T-helper 2 cell treated with Interferon-gamma antibody and Interleukin-4, amounts not matched to agents 5 μg/mL and 100 μg/mL, for 36 hours (primary cell): Measurements from ENCODE around the gene WRAP73.

Experiments used
- DNase-seq: peaks from one replicate; pipeline ENCODE4 v3.0.0; 2021; ENCODE audit warnings: low spot score
- H3K27ac Mint-ChIP-seq: one replicate; pipeline ENCODE4 v1.8.0; 2021; ENCODE audit warnings: mild to moderate bottlenecking, mixed read lengths
- H3K27me3 Mint-ChIP-seq: one replicate; pipeline ENCODE4 v1.8.0; 2021; ENCODE audit warnings: low read depth, mixed read lengths
- H3K36me3 Mint-ChIP-seq: one replicate; pipeline ENCODE4 v1.8.0; 2021; ENCODE audit warnings: low read depth, mixed read lengths
- H3K4me1 Mint-ChIP-seq: one replicate; pipeline ENCODE4 v1.8.0; 2021; ENCODE audit warnings: low read depth, mixed read lengths
- H3K4me3 Mint-ChIP-seq: one replicate; pipeline ENCODE4 v1.8.0; 2022; ENCODE audit warnings: mild to moderate bottlenecking, moderate library complexity, mixed read lengths
- H3K9me3 Mint-ChIP-seq: one replicate; pipeline ENCODE4 v1.8.0; 2021; ENCODE audit warnings: mixed read lengths

Gene WRAP73

DNA sequence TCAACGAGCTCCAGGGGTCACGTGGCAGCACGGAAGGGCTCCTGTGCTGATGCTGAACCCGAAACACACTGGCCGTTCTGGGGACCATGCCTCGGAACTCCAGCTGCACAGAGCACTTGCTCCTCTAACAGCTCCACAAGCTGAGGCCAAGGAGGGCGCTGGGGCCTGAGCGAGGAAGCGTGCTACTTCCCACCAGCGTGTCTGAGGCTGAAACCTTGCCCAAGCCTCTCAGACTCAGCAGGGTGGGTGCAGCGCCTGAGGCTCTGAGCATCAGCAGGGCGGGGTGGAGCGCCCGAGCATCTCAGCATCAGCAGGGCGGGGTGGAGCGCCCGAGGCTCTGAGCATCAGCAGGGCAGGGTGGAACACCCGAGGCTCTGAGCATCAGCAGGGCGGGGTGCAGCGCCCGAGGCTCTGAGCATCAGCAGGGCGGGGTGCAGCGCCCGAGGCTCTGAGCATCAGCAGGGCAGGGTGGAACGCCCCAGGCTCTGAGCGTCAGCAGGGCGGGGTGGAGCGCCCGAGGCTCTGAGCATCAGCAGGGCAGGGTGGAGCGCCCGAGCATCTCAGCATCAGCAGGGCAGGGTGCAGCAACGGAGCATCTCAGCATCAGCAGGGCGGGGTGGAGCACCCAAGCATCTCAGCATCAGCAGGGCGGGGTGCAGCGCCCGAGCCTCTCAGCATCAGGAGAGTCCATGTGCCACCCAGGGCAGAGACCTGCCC, 9.6 kb downstream of the WRAP73 start:
- Mint-ChIP-seq H3K4me1 (no peaks in the 10 kb centered on the region), H3K27me3 (no peaks in the 10 kb centered on the region), H3K9me3 (no peaks in the 10 kb centered on the region), H3K36me3 (peaks cover 23% of the 10 kb centered on the region), H3K27ac (no peak overlapping the region), H3K4me3 (no peak overlapping the region)
- DNase-seq, result no peak

- H3K27me3 Mint-ChIP-seq, result no peaks in the 10 kb centered on the region
- H3K9me3 Mint-ChIP-seq, result no peaks in the 10 kb centered on the region
- H3K4me1 Mint-ChIP-seq, result no peaks in the 10 kb centered on the region
- H3K4me3 Mint-ChIP-seq, result no peak overlapping the region
- no peak overlapping the region for H3K27ac Mint-ChIP-seq
- H3K36me3 Mint-ChIP-seq, result peaks cover 23% of the 10 kb centered on the region
- DNase-seq, result no peak
These were observed 10.4 kb downstream of the WRAP73 start for GRCh38 chr1:3639397-3639911.

- Mint-ChIP-seq H3K4me3 (no peak overlapping the region), H3K36me3 (peaks cover 23% of the 10 kb centered on the region), H3K27ac (no peak overlapping the region)
These were observed 11.2 kb downstream of the WRAP73 start for GRCh38 chr1:3638676-3639075.

GRCh38 chr1:3638027-3638426, 11.9 kb downstream of the WRAP73 start:
- H3K36me3 Mint-ChIP-seq, result peaks cover 23% of the 10 kb centered on the region
- no peaks in the 10 kb centered on the region for H3K9me3 Mint-ChIP-seq
- H3K27ac Mint-ChIP-seq, result no peak overlapping the region
- H3K27me3 Mint-ChIP-seq, result no peaks in the 10 kb centered on the region
- no peak overlapping the region for H3K4me3 Mint-ChIP-seq
- H3K4me1 Mint-ChIP-seq, result no peaks in the 10 kb centered on the region
- DNase-seq, result no peak

More at GRCh38 chr1:3638676-3639075, 11.2 kb downstream of the WRAP73 start:
- H3K4me1 Mint-ChIP-seq, result no peaks in the 10 kb centered on the region
- H3K9me3 Mint-ChIP-seq, result no peaks in the 10 kb centered on the region
- no peak for DNase-seq
- no peaks in the 10 kb centered on the region for H3K27me3 Mint-ChIP-seq

- no peak for DNase-seq
- no peak overlapping the region for H3K4me3 Mint-ChIP-seq
These were observed 13.4 kb downstream of the WRAP73 start for GRCh38 chr1:3636531-3636930.

DNA sequence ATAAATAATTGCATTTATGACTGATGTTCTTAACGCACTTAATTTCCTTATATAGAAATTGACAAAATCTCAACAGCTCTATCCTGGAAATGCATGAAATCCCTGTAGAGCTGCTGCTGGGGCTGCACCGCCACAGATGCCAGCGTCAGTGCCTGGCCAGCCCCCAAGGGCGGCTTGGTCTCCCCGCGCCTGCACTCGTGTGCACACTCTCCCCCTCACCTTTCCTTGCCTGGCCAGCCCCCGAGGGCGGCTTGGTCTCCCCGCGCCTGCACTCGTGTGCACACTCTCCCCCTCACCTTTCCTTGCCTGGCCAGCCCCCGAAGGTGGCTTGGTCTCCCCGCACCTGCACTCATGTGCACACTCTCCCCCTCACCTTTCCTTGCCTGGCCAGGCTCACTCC, 13.8 kb downstream of the WRAP73 start:
- H3K4me3 Mint-ChIP-seq, result no peak overlapping the region
- no peaks in the 10 kb centered on the region for H3K27me3 Mint-ChIP-seq
- no peak for DNase-seq
- no peaks in the 10 kb centered on the region for H3K4me1 Mint-ChIP-seq
- no peak overlapping the region for H3K27ac Mint-ChIP-seq
- peaks cover 18% of the 10 kb centered on the region for H3K36me3 Mint-ChIP-seq
- H3K9me3 Mint-ChIP-seq, result no peaks in the 10 kb centered on the region

More at GRCh38 chr1:3636531-3636930, 13.4 kb downstream of the WRAP73 start:
- Mint-ChIP-seq H3K27me3 (no peaks in the 10 kb centered on the region), H3K36me3 (peaks cover 18% of the 10 kb centered on the region), H3K9me3 (no peaks in the 10 kb centered on the region), H3K27ac (no peak overlapping the region), H3K4me1 (no peaks in the 10 kb centered on the region)

- H3K36me3 Mint-ChIP-seq, result peaks cover 18% of the 10 kb centered on the region
- no peak overlapping the region for H3K4me3 Mint-ChIP-seq
- H3K9me3 Mint-ChIP-seq, result no peaks in the 10 kb centered on the region
- no peaks in the 10 kb centered on the region for H3K4me1 Mint-ChIP-seq
- no peaks in the 10 kb centered on the region for H3K27me3 Mint-ChIP-seq
- H3K27ac Mint-ChIP-seq, result no peak overlapping the region
- no peak for DNase-seq
These were observed 15.7 kb downstream of the WRAP73 start for GRCh38 chr1:3634059-3634800.

DNA sequence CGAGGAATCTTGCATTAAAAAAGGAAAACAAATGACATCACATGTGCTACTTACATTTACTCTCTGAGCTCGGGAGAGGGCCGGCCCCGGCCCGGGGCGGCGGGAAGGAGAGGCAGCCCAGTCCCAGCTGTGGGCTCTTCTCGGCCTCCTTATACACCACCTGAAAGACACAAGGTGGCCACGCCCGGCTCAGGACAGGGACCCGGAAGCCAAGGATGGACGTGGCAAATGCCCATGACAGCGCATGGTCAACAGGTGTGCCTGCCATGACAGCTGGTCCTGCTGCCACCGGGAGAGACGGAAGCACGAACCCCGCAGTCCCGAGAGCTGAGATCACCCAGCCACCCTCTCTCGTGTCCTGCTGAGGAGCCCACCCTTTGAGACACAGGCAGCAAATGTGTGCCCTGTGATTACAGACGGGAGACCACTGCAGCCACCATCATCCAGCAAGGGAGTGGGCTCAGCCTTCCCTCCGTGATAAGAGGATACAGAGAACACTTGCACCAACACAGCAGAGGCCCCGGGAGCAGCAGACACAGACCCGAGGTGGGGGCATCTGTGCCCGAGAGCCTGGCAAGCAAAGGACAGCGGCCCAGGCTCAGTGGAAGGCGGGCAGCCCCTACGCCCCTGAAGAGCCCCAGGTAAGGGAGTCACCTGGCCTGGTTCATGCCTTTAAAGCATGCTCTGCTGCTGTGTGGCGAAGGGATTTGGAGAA, 16.4 kb downstream of the WRAP73 start:
- Mint-ChIP-seq H3K36me3 (peaks cover 18% of the 10 kb centered on the region), H3K4me1 (no peaks in the 10 kb centered on the region), H3K9me3 (no peaks in the 10 kb centered on the region), H3K4me3 (no peak overlapping the region), H3K27me3 (no peaks in the 10 kb centered on the region), H3K27ac (no peak overlapping the region)
- DNase-seq, result no peak

DNA sequence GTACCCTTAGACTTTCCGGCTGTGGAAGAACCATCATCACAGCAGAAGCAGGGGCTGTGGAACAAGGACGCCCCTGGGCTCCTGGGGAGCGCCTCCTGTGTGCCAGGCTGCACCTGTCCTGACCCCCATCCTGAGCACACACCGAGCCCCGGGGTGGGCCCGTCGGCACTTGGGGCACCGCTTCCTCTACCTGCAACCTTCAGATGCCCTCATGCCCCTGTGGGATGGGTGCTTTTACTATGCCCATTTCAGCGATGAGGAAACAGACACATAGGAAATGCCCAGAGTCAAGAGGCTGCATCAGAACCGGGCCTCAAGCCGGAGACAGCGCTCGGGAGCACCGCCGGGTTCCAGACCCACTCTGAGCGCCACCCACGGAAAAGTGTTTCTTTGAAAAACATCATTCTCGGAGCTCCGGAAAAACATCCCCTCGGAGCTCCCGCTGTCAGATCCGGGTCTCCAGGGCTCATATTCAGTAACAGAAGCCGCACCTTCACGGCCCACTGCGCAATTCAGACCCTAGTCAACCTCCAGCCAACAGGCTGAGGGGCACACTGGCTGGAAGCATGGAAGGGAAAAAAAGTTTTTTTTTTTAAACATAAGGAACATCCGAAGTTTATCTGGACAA, 17.1 kb downstream of the WRAP73 start:
- Mint-ChIP-seq H3K4me1 (no peaks in the 10 kb centered on the region), H3K9me3 (no peaks in the 10 kb centered on the region), H3K36me3 (peaks cover 15% of the 10 kb centered on the region), H3K27me3 (no peaks in the 10 kb centered on the region), H3K27ac (no peak overlapping the region), H3K4me3 (no peak overlapping the region)
- no peak for DNase-seq

- H3K27ac Mint-ChIP-seq, result no peak overlapping the region
These were observed 17.6 kb downstream of the WRAP73 start for GRCh38 chr1:3632298-3632697.

GRCh38 chr1:3631320-3632260, 18.3 kb downstream of the WRAP73 start:
- Mint-ChIP-seq H3K36me3 (peaks cover 10% of the 10 kb centered on the region), H3K9me3 (no peaks in the 10 kb centered on the region), H3K4me3 (no peak overlapping the region), H3K4me1 (no peaks in the 10 kb centered on the region), H3K27me3 (no peaks in the 10 kb centered on the region), H3K27ac (no peak overlapping the region)
- DNase-seq, result no peak

More at GRCh38 chr1:3632298-3632697, 17.6 kb downstream of the WRAP73 start:
- H3K9me3 Mint-ChIP-seq, result no peaks in the 10 kb centered on the region
- H3K4me1 Mint-ChIP-seq, result no peaks in the 10 kb centered on the region
- no peaks in the 10 kb centered on the region for H3K27me3 Mint-ChIP-seq
- no peak overlapping the region for H3K4me3 Mint-ChIP-seq
- DNase-seq, result no peak
- peaks cover 15% of the 10 kb centered on the region for H3K36me3 Mint-ChIP-seq

- Mint-ChIP-seq H3K36me3 (peaks cover 5% of the 10 kb centered on the region), H3K4me1 (peaks cover 1% of the 10 kb centered on the region)
These were observed 19.0 kb downstream of the WRAP73 start for GRCh38 chr1:3630914-3631313.

GRCh38 chr1:3630161-3630611, 19.7 kb downstream of the WRAP73 start:
- DNase-seq, result no peak
- no peak overlapping the region for H3K27ac Mint-ChIP-seq
- H3K27me3 Mint-ChIP-seq, result no peaks in the 10 kb centered on the region
- peaks cover 2% of the 10 kb centered on the region for H3K36me3 Mint-ChIP-seq
- no peaks in the 10 kb centered on the region for H3K9me3 Mint-ChIP-seq
- peaks cover 5% of the 10 kb centered on the region for H3K4me1 Mint-ChIP-seq
- no peak overlapping the region for H3K4me3 Mint-ChIP-seq

More at GRCh38 chr1:3630914-3631313, 19.0 kb downstream of the WRAP73 start:
- Mint-ChIP-seq H3K27me3 (no peaks in the 10 kb centered on the region), H3K4me3 (no peak overlapping the region), H3K27ac (no peak overlapping the region), H3K9me3 (no peaks in the 10 kb centered on the region)
- DNase-seq, result no peak
